ENCODE data around the gene THOC6.

The THOC6 gene

DNA sequence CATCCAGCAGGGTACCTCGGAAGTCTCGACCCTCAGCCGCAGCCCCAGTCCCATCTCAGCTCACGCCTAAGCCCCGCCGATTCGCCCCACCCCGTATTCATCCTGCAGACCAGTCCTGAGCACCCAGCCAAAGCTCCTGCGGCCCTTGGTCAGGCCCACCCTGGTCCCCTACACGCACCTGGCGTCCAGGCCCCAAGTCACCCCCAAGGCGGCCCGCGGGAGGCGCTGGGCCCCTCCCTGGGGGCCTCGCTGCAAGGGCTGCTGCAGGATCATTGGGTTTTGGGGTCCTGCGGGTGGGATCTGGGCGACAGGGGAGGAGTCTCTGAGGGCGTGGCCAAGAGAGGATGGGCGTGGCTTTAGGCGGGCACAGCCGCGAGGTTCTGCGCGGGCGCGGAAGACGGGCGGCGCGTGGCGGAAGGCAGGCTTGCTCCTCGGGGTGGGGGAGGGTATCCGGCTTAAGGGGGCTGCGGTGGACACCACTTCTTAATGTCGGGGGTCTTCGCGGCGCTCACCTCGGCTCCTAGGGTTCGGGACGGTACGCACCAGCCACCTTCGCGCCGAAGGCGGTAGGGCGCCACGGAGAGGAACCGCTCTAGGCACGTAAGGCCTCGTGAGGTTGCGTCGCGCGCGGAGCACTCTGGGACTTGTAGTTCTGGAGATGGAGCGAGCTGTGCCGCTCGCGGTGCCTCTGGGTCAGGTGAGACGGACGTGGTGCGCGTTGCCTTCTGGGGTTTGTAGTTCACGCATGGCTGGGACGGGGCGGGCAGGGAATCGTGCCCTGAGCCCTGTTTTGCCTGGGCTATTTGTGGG is at the start of gene THOC6, which contains the start of gene HCFC1R1:
THOC6 (plus strand) TSS at position 367 of the 810 bp plus-strand sequence; CDS start at position 659, 292 bp downstream.
HCFC1R1 (minus strand) TSS at position 274 of the 810 bp plus-strand sequence; CDS start at position 273, 1 bp downstream.
- TF ChIP-seq GATA2 (IDR thresholded peaks at IDR 0.05; ENCODE audit: low read depth, low read length) (no peak), GATA3 (IDR thresholded peaks at IDR 0.05; ENCODE audit: low read depth, low read length) (no peak)

DNA sequence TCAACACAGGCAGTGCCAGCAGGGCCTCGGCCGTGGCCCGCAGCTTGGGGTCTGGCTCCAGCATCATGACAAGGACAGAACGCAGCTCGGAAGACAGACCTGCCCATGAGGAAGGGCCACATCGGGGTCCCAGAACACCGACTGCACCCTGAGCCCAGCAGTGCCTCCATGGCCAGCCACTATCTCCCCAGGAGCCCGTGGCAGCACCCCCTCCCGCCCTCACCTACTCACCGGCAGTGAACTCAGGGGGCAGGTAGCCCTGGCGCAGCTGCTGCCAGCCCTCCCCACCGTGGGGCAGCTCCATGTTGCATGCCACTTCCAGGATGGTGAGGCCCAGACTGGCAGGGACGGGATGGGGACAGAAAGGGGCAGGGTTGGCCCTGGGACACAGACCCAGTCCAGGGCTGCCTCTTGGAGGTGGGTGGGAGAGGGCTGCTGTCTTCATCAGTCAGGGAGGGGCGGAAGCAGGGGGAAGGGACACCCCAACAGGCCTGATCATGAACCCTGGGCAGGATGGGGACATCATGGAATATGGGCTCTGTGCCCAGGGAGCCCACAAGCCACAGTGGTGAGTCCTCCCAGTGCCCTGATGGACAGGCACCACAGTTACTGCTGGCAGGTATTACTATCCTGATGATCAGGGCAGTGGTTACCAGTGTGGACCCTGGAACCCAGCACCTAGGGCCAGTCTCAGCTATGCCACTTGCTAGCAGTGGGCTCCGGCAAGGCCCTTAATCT is 49.3 kb upstream of the THOC6 start:
- TF ChIP-seq GATA3 (IDR thresholded peaks at IDR 0.05; ENCODE audit: low read depth, low read length) (no peak), GATA2 (IDR thresholded peaks at IDR 0.05; ENCODE audit: low read depth, low read length) (no peak)

DNA sequence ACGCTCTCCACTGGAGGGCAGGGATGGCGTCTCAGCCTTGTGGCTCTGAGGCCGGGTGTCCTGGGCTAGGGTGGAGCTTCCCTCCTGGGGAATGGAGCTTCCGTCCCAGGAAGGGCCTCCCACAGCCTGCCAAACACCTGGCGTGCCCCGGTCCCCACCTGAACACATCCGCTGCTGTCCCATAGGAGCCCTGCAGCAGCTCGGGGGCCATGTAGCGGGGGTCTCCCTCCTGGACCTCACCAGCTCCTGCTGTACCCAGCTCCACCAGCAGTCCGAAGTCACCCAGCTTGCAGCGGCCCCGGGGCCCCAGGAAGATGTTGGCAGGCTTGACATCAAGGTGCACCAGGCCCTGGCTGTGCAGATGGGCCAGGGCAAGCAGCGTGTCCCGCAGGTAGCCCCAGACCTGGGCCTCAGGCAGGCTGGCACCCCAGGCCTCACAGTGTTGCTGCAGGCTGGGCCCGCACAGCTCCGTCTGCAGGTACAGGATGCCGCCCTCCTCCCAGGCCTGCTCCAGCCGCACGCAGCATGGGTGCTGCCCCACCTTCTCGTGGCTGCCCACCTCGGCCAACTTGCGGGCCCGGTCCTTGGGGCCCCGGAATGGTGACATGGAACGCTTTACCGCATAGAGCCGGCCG is 48.6 kb upstream of the THOC6 start:
- TF ChIP-seq GATA3 (IDR thresholded peaks at IDR 0.05; ENCODE audit: low read depth, low read length) (no peak), GATA2 (IDR thresholded peaks at IDR 0.05; ENCODE audit: low read depth, low read length) (no peak)

DNA sequence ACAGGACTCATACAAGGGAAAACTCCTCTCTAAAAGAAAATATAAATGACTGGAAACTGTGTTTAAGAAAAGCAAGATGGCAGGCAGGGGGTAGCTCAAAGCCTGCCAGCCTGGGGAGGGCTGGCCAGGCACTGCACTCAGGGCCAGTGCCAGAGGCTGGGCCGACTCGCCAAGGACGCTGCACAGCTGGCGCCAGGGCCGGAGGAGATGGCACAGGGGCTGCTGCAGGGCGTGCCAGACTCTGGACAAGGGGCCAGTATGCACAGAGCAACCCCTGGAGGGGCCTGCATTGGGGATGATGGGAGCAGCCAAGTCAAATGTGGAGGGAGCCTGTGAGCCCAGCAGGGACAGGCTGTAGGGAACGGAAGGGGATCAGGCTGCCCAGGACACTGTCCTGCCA is 47.6 kb upstream of the THOC6 start:
- TF ChIP-seq GATA3 (IDR thresholded peaks at IDR 0.05; ENCODE audit: low read depth, low read length) (no peak), GATA2 (IDR thresholded peaks at IDR 0.05; ENCODE audit: low read depth, low read length) (no peak)

DNA sequence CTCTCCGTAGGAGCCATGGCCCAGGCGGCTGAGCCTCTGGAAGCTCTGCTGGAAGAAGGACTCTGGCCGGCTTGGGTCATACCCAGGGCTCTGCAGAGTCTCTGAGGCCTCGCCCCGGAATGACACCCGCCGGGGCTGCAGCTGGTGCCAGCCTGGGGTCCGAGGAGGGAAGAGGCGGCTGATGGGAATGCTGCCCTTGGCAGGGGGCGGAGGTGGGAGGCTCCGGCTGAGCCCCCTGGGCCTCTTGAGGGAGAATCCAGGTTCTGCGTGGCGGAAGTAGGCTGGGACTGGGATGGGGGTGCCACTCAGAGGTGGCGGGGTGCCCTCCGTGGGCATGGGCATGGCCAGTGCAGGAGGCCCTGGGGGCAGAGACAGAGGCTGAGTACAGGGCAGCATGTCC is 47.2 kb upstream of the THOC6 start:
- TF ChIP-seq GATA2 (IDR thresholded peaks at IDR 0.05; ENCODE audit: low read depth, low read length) (no peak), GATA3 (IDR thresholded peaks at IDR 0.05; ENCODE audit: low read depth, low read length) (no peak)

DNA sequence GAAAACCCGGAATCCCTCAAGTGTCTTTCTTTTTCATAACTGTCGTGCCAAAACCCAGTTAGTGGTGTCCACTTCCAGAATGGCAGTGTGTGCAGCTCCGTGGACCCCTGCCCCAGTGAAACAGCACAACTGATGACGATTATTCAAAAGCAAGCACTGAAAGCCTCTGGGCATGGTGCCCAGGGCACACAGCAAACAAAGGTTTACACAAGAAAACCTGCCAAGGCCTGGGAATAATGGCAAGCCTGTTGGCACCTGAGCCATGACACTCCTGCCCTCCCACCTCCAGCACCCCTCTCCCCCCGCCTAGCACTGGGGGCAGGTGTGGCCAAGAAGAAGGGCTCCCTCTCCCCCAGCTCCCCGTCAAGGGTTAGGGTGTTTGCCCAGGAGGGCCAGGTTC is 46.4 kb upstream of the THOC6 start:
- TF ChIP-seq GATA2 (IDR thresholded peaks at IDR 0.05; ENCODE audit: low read depth, low read length) = no peak
- no peak for TF ChIP-seq GATA3 (IDR thresholded peaks at IDR 0.05; ENCODE audit: low read depth, low read length)

DNA sequence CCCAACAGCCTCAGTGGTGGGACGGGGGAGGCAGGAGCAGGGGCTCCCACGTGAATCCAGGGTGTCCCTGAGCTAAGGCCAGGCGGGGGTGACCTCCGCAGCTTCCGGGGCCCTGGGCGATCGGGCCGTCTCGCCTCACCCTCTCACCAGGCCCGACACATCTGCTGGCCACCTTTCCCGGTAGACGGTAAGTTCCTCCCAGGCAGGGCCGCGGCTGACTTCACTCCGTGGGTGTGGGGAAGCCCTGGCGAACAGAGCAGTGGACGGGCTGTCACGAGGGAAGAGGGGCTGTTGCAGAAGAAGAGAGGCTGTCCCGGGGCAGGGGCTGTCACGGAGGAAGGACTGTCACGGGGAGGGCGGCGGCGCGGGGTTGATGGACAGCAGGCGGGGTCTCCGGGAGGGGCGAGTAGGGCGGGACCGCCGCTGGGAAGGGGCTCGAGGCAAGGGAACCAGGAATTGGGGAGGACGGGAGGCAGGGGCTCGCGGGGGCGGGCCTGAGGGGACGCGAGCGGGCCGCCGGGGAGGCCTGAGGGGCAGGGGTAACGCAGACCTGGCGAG is 44.1 kb upstream of the THOC6 start:
- TF ChIP-seq GATA3 (IDR thresholded peaks at IDR 0.05; ENCODE audit: low read depth, low read length) (no peak), GATA2 (IDR thresholded peaks at IDR 0.05; ENCODE audit: low read depth, low read length) (no peak)

DNA sequence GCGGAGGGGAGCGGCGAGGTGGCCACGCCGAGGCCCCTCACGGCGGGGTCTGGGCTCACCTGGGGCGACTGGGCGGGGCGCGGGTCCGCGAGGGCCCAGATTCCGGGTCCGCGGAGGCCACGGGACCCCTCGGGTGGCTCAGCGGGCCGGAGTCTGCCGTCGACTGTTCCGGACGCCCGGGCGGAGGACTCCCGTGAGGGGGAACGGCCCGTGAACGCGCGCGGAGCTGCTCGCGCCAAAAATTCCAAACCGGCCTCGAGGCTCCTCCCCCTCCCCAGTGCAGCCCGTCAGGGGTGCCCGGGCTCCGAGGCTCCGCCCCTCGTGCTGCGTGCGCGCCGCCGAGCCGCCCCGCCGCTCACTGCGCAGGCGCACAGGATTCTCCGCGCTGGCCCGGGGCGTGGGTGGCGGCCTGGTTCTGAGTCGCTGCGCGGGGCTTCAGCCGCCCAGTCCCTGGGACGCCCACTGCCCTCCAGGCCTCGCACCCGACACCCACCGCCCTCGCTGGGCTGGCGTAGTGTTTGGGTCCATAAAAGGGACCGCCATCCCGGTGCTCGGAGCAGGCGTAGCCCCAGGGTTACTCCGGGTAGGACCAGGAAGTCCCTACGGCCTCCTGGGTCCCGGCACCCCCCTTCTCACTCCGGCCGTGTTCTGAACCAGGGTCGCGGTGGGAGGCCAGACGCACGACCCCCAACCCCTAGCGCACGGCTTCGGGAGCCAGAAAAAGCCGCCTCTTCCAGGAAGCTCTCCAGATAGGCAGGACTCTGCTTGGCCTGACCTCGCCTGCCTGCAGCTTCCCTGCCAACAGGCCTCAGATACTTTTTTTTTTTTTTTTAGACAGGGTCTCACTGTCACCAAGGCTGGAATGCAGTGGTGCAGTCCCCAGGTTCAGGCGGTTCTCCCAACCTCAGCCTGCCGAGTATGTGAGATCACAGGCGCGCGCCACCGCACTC is 43.3 kb upstream of the THOC6 start, which contains the start of gene PKMYT1:
PKMYT1 (minus strand) TSS at position 220 of the 950 bp plus-strand sequence. CDS start 789 bp downstream, outside the sequence.
- no peak for TF ChIP-seq GATA3 (IDR thresholded peaks at IDR 0.05; ENCODE audit: low read depth, low read length)
- TF ChIP-seq GATA2 (IDR thresholded peaks at IDR 0.05; ENCODE audit: low read depth, low read length) = no peak

DNA sequence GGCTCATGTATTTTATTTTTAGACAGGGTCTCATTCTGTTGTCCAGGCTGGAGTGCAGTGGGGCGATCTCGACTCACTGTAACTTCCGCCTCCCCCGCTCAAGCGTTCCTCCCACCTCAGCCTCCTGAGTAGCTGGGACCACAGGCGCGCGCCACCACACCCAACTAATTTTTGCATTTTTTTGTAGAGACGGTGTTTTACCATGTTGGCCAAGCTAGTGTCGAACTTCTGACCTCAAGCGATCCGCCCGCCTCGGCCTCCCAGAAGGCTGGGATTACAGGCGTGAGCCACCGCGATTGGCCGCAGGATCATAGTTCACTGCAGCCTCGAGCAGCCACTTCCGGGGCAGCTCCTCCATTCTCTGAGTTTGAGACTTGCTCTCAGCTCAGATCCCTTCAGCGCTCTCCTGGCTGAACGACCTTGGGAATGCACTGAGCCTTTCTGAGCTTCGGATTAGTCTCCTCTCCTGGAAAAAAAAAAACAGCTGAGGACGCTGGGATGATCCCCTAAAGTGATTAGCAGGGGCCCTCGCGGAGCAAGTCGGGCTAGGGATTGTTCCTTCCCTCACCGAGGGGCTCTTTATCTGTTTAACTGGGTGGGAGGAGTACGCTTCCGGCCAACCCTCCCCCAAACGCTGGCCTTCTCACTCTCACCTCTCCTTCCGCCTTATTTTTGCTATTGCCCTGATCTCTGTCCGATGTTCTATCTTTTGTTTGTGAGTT is 42.5 kb upstream of the THOC6 start:
- TF ChIP-seq GATA3 (IDR thresholded peaks at IDR 0.05; ENCODE audit: low read depth, low read length) (no peak), GATA2 (IDR thresholded peaks at IDR 0.05; ENCODE audit: low read depth, low read length) (no peak)

DNA sequence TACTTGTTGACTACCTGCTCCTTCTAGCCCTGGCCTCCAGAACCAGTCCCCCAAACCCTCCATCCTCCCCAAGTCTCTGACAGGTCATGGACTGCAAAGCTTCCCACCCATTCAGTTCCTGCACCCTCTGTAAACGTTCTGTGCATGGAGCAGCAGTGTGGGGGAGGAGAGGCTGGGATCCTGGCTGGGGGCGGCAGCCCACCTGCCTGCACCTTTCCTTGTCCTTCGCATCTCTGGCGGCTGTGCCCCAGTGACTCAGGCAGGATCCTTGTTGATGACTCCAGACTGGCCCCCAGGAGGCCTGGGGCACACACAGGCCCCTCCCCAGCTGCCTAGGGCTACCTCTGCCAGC is 42.0 kb upstream of the THOC6 start:
- TF ChIP-seq GATA3 (IDR thresholded peaks at IDR 0.05; ENCODE audit: low read depth, low read length) (no peak), GATA2 (IDR thresholded peaks at IDR 0.05; ENCODE audit: low read depth, low read length) (no peak)

DNA sequence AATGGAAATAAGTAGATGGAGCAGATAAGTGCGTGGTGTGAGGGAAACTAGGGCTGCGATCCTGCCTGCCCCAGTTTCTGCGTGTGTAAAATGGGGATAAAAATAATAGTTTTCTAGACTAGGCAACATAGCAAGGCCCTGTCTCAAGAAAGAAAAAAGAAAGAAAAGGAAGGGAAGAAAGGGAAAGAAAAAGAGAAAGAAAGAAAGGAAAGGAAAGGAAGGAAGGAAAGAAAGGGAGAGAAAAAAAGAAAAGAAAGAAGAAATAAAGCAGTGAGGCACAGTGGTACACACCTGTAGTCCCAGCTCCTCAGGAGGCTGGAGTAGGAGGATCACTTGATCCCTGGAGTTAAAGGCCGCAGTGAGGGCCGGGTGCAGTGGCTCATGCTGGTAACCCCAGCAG is 41.4 kb upstream of the THOC6 start:
- TF ChIP-seq GATA3 (IDR thresholded peaks at IDR 0.05; ENCODE audit: low read depth, low read length) = no peak
- TF ChIP-seq GATA2 (IDR thresholded peaks at IDR 0.05; ENCODE audit: low read depth, low read length) = no peak

DNA sequence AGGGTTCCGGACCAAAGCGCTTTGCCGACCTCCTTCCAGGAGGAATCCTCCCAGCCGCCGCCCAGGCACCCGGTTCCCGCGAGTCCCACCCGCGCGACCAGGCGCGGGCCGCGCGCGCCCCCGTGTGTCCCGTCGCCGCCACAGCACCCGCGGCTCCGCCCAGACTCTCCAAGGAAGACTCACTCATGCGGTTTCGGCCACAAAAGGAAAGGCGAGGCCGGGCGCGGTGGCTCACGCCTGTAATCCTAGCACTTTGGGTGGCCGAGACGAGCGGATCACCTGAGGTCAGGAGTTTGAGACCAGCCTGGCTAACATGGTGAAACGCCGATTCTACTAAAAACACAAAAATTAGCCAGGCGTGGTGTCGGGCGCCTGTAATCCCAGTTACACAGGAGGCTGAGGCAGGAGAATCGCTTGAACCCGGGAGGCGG is 40.1 kb upstream of the THOC6 start:
- TF ChIP-seq GATA2 (IDR thresholded peaks at IDR 0.05; ENCODE audit: low read depth, low read length) (no peak), GATA3 (IDR thresholded peaks at IDR 0.05; ENCODE audit: low read depth, low read length) (no peak)
